Suprapubic skin (tissue), 4 donors: ENCODE results near the gene NLRP11. TPM values are rescaled to one million over a fixed set of nuclear protein-coding genes. Genes with fewer than 3 reads are reported as not detected.

Source experiments
- DNase-seq, 2 donors: peaks; one replicate each; pipeline ENCODE4 v3.0.0-alpha.2; 2019; ENCODE audit warnings: low spot score in 2 of 2
- H3K27ac ChIP-seq: fragments of 200-600 bp; sonication (generic); one replicate; pipeline ENCODE4 v1.5.1; 2019
- H3K27me3 ChIP-seq: fragments of 200-600 bp; sonication (generic); one replicate; pipeline ENCODE4 v1.5.1; 2019
- H3K36me3 ChIP-seq: fragments of 200-600 bp; sonication (generic); one replicate; pipeline ENCODE4 v1.5.1; 2019
- H3K4me1 ChIP-seq: fragments of 200-600 bp; sonication (generic); one replicate; pipeline ENCODE4 v1.5.1; 2019
- H3K4me3 ChIP-seq: fragments of 200-600 bp; sonication (generic); one replicate; pipeline ENCODE4 v1.5.1; 2019; ENCODE audit warnings: mild to moderate bottlenecking
- H3K9me3 ChIP-seq: fragments of 200-600 bp; sonication (generic); one replicate; pipeline ENCODE4 v1.5.1; 2019
- CTCF ChIP-seq, 2 donors: fragments of 200-600 bp in 1 of 2; fragments of 450-650 bp in 1 of 2; sonication (generic) in 1 of 2; IDR thresholded peaks; one replicate each; pipeline ENCODE4 v1.5.1; 2016 to 2019; ENCODE audit warnings: antibody characterized with exemption in 2 of 2, mild to moderate bottlenecking in 1 of 2, moderate library complexity in 1 of 2
- EP300 ChIP-seq: sonication (generic); formaldehyde crosslinking; IDR thresholded peaks from one replicate; pipeline ENCODE4 v1.6.1; 2017; ENCODE audit warnings: antibody characterized with exemption
- POLR2A ChIP-seq, 2 donors: fragments of 450-650 bp; IDR thresholded peaks; one replicate each; pipeline ENCODE4 v1.6.1; 2017; ENCODE audit warnings: antibody characterized with exemption in 2 of 2, mild to moderate bottlenecking in 2 of 2, moderate library complexity in 2 of 2
- POLR2AphosphoS5 ChIP-seq, 3 donors: sonication (generic); formaldehyde crosslinking; IDR thresholded peaks; one replicate each; pipeline ENCODE4 v1.6.1; 2017; ENCODE audit warnings: antibody characterized with exemption in 3 of 3
- WGBS: methylation state at CpG from one replicate; pipeline ENCODE4 v1.1.5; 2018; 5-methylcytosine and 5-hydroxymethylcytosine counted together
- total RNA-seq, 4 donors: library from RNA; depleted of rRNA; stranded (reverse); fragments of >200 nt; gene quantifications; one replicate each; pipeline ENCODE4 v1.1.0, GENCODE V29; 2016

Gene NLRP11
- total RNA-seq, 4 donors from 2014 or later: 0.26 TPM; not detected in 3

GRCh38 chr19:55838906-55839305, 7.1 kb upstream of the NLRP11 start:
- Histone ChIP-seq H3K4me3 (no peak overlapping the region), H3K4me1 (no peaks in the 10 kb centered on the region), H3K9me3 (peaks cover 10% of the 10 kb centered on the region), H3K27ac (no peak overlapping the region), H3K27me3 (no peaks in the 10 kb centered on the region), H3K36me3 (no peaks in the 10 kb centered on the region)
- DNase-seq: no peak
- TF ChIP-seq POLR2AphosphoS5 (IDR thresholded peaks at IDR 0.05) (no peak), POLR2A (IDR thresholded peaks at IDR 0.05) (no peak), EP300 (no peak), CTCF (IDR thresholded peaks at IDR 0.05) (no peak)
- WGBS: 66% methylated on average over 4 of the region's 4 CpGs

GRCh38 chr19:55838251-55838650, 6.5 kb upstream of the NLRP11 start:
- Histone ChIP-seq H3K36me3 (no peaks in the 10 kb centered on the region), H3K4me1 (no peaks in the 10 kb centered on the region), H3K9me3 (peaks cover 4% of the 10 kb centered on the region), H3K27ac (no peak overlapping the region), H3K4me3 (no peak overlapping the region), H3K27me3 (no peaks in the 10 kb centered on the region)
- no peak for DNase-seq
- WGBS: 78% methylated on average over 3 of the region's 3 CpGs
- no peak for TF ChIP-seq EP300
- TF ChIP-seq CTCF (IDR thresholded peaks at IDR 0.05): no peak
- TF ChIP-seq POLR2A (IDR thresholded peaks at IDR 0.05): no peak
- TF ChIP-seq POLR2AphosphoS5 (IDR thresholded peaks at IDR 0.05): no peak

- no peak within 1 kb of the TSS for H3K4me3 ChIP-seq
- WGBS: 94% methylated on average over 16 of the region's 16 CpGs
- H3K27me3 ChIP-seq: no peaks in the 10 kb centered on the region
- H3K9me3 ChIP-seq: peaks cover 4% of the 10 kb centered on the region
- no peak within 1 kb of the TSS for H3K27ac ChIP-seq
- no peak for DNase-seq
- H3K36me3 ChIP-seq: no peaks in the 10 kb centered on the region
- no peaks in the 10 kb centered on the region for H3K4me1 ChIP-seq
- TF ChIP-seq POLR2AphosphoS5 (IDR thresholded peaks at IDR 0.05) (no peak), POLR2A (IDR thresholded peaks at IDR 0.05) (no peak), EP300 (no peak), CTCF (IDR thresholded peaks at IDR 0.05) (no peak)
Observed at GRCh38 chr19:55836340-55836739, 4.5 kb upstream of the NLRP11 start, which contains the start of gene NLRP4. TSS of gene NLRP4 (plus strand) at chr19:55836540. CDS start at chr19:55852081, 15,541 bp downstream.

- Histone ChIP-seq H3K4me3 (no peak overlapping the region), H3K27ac (no peak overlapping the region), H3K9me3 (peaks cover 4% of the 10 kb centered on the region), H3K27me3 (no peaks in the 10 kb centered on the region), H3K36me3 (no peaks in the 10 kb centered on the region), H3K4me1 (no peaks in the 10 kb centered on the region)
- TF ChIP-seq CTCF (IDR thresholded peaks at IDR 0.05) (no peak), EP300 (no peak), POLR2A (IDR thresholded peaks at IDR 0.05) (no peak), POLR2AphosphoS5 (IDR thresholded peaks at IDR 0.05) (no peak)
- no peak for DNase-seq
- WGBS: 83% methylated on average over 4 of the region's 4 CpGs
Observed at GRCh38 chr19:55832676-55833075, 877 bp upstream of the NLRP11 start.

GRCh38 chr19:55830656-55831055, 1.1 kb downstream of the NLRP11 start:
- no peak for TF ChIP-seq POLR2AphosphoS5 (IDR thresholded peaks at IDR 0.05)
- TF ChIP-seq POLR2A (IDR thresholded peaks at IDR 0.05): no peak
- TF ChIP-seq CTCF (IDR thresholded peaks at IDR 0.05): no peak
- TF ChIP-seq EP300: no peak
- no peak overlapping the region for H3K4me3 ChIP-seq
- no peaks in the 10 kb centered on the region for H3K4me1 ChIP-seq
- no peak for DNase-seq
- no peak overlapping the region for H3K27ac ChIP-seq
- no peaks in the 10 kb centered on the region for H3K36me3 ChIP-seq
- WGBS: 84% methylated on average over 5 of the region's 5 CpGs
- no peaks in the 10 kb centered on the region for H3K27me3 ChIP-seq
- H3K9me3 ChIP-seq: no peaks in the 10 kb centered on the region
